Testis (tissue), 3 donors: Measurements from ENCODE around the gene RGL3. TPM values are rescaled to one million over a fixed set of nuclear protein-coding genes. Genes with fewer than 3 reads are reported as not detected.
A peak's percentile ranks its signal among the peaks of the same experiment; 100 is the strongest.
"Not testable (repeated sequence)": the region's sequence is repeated elsewhere in the genome, so short reads cannot be mapped to it uniquely, and the experiment has no call there.

Experiments used
- DNase-seq: peaks from one replicate; pipeline ENCODE4 v3.0.0-alpha.2; 2019
- H3K27ac ChIP-seq, 2 donors: fragments of 200-600 bp; sonication (generic); one replicate each; pipeline ENCODE4 v1.5.1; 2019
- H3K27me3 ChIP-seq: fragments of 200-600 bp; sonication (generic); one replicate; pipeline ENCODE4 v1.5.1; 2019
- H3K36me3 ChIP-seq: fragments of 200-600 bp; sonication (generic); one replicate; pipeline ENCODE4 v1.5.1; 2017; ENCODE audit warnings: low read depth; ENCODE audit errors: missing control alignments
- H3K4me1 ChIP-seq: fragments of 200-600 bp; sonication (generic); one replicate; pipeline ENCODE4 v1.5.1; 2019
- H3K4me3 ChIP-seq, 2 donors: fragments of 200-600 bp; sonication (generic); one replicate each; pipeline ENCODE4 v1.5.1; 2017 to 2019
- H3K9me3 ChIP-seq: fragments of 200-600 bp; sonication (generic); one replicate; pipeline ENCODE4 v1.5.1; 2017
- POLR2A ChIP-seq: fragments of 450-650 bp; IDR thresholded peaks from one replicate; pipeline ENCODE4 v1.6.1; 2017; ENCODE audit warnings: antibody characterized with exemption, mild to moderate bottlenecking, moderate library complexity
- WGBS, 2 donors: methylation state at CpG; one replicate each; pipeline ENCODE4 v1.1.5; 2018; 5-methylcytosine and 5-hydroxymethylcytosine counted together
- intact Hi-C: fragments of 100-400 bp; cut with DNase I; formaldehyde crosslinking; loops from one replicate; pipeline ENCODE4 v1.15.1; 2023; ENCODE audit warnings: low total_unique reads
- polyA plus RNA-seq: library from polyadenylated mRNA; stranded (reverse); fragments of 350-450 nt; fragmentation: Illumina TruSeq; extraction: RNeasy Lipid Tissue Mini Kit (QIAGEN cat#74804); gene quantifications from one replicate; pipeline ENCODE4 v1.2.3, GENCODE V29; 2014; ENCODE audit warnings: low read depth, low replicate concordance; ENCODE audit not compliant: insufficient read depth
- total RNA-seq, 2 donors: library from RNA; depleted of rRNA; stranded (reverse); fragments of >200 nt; gene quantifications; one replicate each; pipeline ENCODE4 v1.2.3, GENCODE V29; 2016
- TF ChIP-seq, protein P1 (sequence below), 3 experiments: fragments of 450-650 bp in 2 of 3; fragments of 200-600 bp in 1 of 3; sonication (generic) in 1 of 3; IDR thresholded peaks; one replicate each; pipeline ENCODE4 v1.5.1; 2016 to 2019; ENCODE audit warnings: antibody characterized with exemption in 3 of 3, mild to moderate bottlenecking in 2 of 3, moderate library complexity in 1 of 3

RGL3 gene
- total and polyA plus RNA-seq, 3 donors from 2014 or later: 3.1 to 5.5 (median 3.6) TPM

GRCh38 chr19:11434703-11435056, 15.6 kb upstream of the RGL3 start:
- DNase-seq: no peak
- no peak for TF ChIP-seq POLR2A
- TF ChIP-seq, protein P1, sequence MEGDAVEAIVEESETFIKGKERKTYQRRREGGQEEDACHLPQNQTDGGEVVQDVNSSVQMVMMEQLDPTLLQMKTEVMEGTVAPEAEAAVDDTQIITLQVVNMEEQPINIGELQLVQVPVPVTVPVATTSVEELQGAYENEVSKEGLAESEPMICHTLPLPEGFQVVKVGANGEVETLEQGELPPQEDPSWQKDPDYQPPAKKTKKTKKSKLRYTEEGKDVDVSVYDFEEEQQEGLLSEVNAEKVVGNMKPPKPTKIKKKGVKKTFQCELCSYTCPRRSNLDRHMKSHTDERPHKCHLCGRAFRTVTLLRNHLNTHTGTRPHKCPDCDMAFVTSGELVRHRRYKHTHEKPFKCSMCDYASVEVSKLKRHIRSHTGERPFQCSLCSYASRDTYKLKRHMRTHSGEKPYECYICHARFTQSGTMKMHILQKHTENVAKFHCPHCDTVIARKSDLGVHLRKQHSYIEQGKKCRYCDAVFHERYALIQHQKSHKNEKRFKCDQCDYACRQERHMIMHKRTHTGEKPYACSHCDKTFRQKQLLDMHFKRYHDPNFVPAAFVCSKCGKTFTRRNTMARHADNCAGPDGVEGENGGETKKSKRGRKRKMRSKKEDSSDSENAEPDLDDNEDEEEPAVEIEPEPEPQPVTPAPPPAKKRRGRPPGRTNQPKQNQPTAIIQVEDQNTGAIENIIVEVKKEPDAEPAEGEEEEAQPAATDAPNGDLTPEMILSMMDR (IDR thresholded peaks at IDR 0.05): no peak
- Histone ChIP-seq H3K27ac (peak overlapping the region; percentile 64 to 89), H3K4me1 (peaks cover 14% of the 10 kb centered on the region), H3K9me3 (no peaks in the 10 kb centered on the region), H3K36me3 (no peaks in the 10 kb centered on the region), H3K27me3 (no peaks in the 10 kb centered on the region), H3K4me3 (peak overlapping the region; percentile 71 to 75)
- WGBS, 2 donors: 0 to 5% methylated on average over 4 to 9 of the region's 9 CpGs
- intact Hi-C loops: no loop called here

DNA sequence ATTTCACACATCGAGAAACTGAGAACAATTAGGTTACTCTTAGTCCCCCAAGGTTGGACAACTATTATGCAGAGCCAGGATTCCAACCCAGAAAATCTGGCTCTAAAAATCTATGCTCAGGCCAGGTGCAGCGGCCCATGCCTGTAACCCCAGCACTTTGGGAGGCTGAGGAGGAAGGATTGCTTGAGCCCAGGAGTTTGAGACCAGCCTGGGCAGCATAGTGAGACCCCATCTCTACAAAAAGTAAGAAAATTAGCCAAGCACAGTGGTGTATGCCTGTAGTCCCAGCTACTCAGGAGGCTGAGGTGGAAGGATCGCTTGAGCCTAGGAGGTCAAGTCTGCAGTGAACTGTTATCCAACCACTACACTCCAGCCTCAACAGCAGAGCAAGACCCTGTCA, 14.4 kb upstream of the RGL3 start:
- 93 to 100% methylated on average over 3 of the region's 3 CpGs for WGBS, 2 donors
- intact Hi-C loops: not testable (repeated sequence)

DNA sequence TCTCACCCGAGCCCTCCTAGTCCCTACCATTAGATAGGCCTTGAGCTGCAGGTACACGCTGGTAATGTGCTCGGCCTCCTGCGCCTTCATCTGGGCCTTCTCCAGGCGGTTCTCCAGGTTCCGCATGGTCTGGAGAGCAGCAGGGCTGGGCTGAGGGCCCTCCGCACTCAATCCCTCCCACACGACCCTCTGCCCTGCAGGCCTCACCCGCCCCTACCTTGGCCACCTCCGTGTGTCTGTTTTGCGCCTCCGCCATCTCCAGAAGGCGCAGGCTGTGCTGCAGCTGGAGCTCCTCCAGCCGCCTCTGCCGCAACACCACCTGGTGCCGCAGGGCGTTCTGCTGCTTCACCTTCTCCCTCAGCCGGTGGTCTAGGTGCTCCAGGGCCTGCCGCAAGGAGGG, 7.5 kb upstream of the RGL3 start:
- intact Hi-C loops: no loop called here

More for the DNA sequence above, 14.4 kb upstream of the RGL3 start:
- not testable (repeated sequence) for H3K27ac ChIP-seq, H3K9me3 ChIP-seq, H3K36me3 ChIP-seq, H3K27me3 ChIP-seq, DNase-seq, H3K4me3 ChIP-seq
- H3K4me1 ChIP-seq: peaks cover 14% of the 10 kb centered on the region

DNA sequence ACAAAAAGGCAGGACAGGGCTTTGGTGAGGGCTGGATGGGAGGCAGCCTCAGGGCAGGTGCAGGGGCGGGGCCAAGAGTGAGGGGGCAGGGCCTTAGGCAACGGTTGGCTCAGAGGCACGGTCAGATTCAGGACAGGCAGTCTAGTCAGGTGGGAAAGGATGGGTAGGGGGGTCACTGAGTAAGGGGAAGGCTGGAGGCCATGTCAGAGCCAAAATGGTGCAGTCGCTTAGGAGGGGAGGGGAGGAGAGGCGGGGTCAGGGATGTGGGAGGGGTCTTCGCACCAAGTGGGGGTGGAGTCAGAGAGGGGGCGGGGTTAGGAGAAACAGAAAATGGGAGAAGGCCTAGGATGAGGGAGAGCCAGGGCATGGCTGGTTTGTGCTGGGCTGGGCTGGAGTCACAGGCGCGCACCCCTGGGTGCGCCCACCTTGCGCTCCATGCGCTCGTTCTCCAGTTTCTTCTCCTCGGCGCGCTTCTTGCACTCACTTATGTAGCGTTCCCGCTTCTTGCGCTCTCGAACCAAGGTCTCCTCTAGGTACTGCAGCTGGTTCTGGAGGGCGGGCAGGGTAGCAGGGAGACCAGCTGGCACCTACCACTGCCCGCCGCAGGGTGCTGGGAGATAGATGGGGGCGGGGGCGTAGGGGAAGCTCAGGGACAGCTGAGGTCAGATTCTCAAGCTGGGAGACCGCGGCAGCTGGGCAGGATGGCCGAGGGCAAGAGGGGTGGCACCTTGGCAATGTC, 6.8 kb upstream of the RGL3 start:
- Histone ChIP-seq H3K4me3 (peak overlapping the region in 1 of 2 donors; percentile 27), H3K36me3 (no peaks in the 10 kb centered on the region), H3K4me1 (peaks cover 18% of the 10 kb centered on the region), H3K27me3 (no peaks in the 10 kb centered on the region), H3K27ac (no peak overlapping the region), H3K9me3 (no peaks in the 10 kb centered on the region)
- peak; percentile 44 for DNase-seq
- intact Hi-C loops: no loop called here
- no peak for TF ChIP-seq POLR2A
- TF ChIP-seq, protein P1 (IDR thresholded peaks at IDR 0.05): no peak
- 70 to 72% methylated on average over 27 to 28 of the region's 28 CpGs for WGBS, 2 donors

More for the DNA sequence above, 7.5 kb upstream of the RGL3 start:
- Histone ChIP-seq H3K4me1 (peaks cover 16% of the 10 kb centered on the region), H3K27me3 (no peaks in the 10 kb centered on the region), H3K36me3 (no peaks in the 10 kb centered on the region), H3K4me3 (peak overlapping the region in 1 of 2 donors; percentile 27), H3K27ac (no peak overlapping the region), H3K9me3 (no peaks in the 10 kb centered on the region)
- no peak for DNase-seq
- TF ChIP-seq POLR2A: no peak
- TF ChIP-seq, protein P1 (IDR thresholded peaks at IDR 0.05): no peak
- WGBS, 2 donors: 56 to 82% methylated on average over 17 to 19 of the region's 19 CpGs

DNA sequence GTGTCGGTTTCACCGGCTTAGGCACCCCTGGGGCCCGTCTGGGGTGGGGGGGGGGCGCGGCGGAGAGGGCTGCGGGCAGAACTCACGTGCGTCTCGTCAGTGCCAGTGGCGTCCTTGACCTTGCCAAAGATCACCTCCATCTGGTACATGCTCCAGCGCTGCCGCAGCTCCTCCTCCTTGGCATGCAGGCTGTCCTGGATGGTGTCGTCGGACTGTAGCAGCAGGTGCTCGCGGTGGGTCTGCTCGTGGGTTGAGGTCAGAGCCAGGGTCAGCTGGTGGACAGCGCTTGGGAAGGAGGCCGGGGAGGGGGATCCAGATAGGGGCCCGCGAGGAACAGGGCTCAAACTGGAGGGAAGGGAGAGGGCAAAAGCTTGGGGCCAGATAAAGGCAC, 4.7 kb upstream of the RGL3 start:
- no peak for DNase-seq
- Histone ChIP-seq H3K27me3 (no peaks in the 10 kb centered on the region), H3K4me1 (peaks cover 25% of the 10 kb centered on the region), H3K4me3 (no peak overlapping the region), H3K27ac (no peak overlapping the region), H3K9me3 (no peaks in the 10 kb centered on the region), H3K36me3 (no peaks in the 10 kb centered on the region)
- 5 to 7% methylated on average over 12 to 21 of the region's 22 CpGs for whole genome bisulfite sequencing, 2 donors
- no peak for TF ChIP-seq POLR2A
- TF ChIP-seq, protein P1 (IDR thresholded peaks at IDR 0.05): no peak
- intact Hi-C loops: no loop called here
